Measurements from ENCODE around the gene MIX23. TPM values are rescaled to one million over a fixed set of nuclear protein-coding genes. Genes with fewer than 3 reads are reported as not detected.

MIX23 gene
- total RNA-seq, 2 experiments from 2014 or later = 154 to 168 TPM

DNA sequence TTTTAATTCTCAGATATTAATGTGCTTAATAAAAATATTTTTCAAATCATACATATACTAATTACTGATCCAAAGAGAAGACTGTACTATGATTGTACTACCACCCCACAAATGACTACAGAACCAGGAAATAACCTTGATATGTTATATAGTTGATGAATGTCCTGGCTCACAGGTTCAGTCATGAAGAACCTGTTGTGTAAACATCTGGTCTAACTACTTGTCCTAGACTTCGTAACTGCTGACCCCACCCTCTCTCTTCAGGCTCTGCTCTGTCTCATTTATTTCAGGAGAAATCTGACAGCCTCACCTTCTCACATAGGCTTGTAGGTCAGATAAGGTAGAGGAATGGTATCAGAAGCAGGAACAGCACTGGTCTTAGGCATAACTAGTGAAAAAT is 72.7 kb downstream of the MIX23 start:
- no peak overlapping the region for H3K27ac Mint-ChIP-seq
- peaks cover 6% of the 10 kb centered on the region for H3K4me1 Mint-ChIP-seq (ENCODE audit: low read depth)
- ATAC-seq (no peak), DNase-seq (no peak)
- peaks cover under 1% of the 10 kb centered on the region for H3K27me3 Mint-ChIP-seq
- POLR2A ChIA-PET = no interaction called here
- H3K4me3 Mint-ChIP-seq = no peak overlapping the region
- CTCF ChIA-PET = no interaction called here
- H3K9me3 Mint-ChIP-seq = no peaks in the 10 kb centered on the region
- TF ChIP-seq, protein P1, sequence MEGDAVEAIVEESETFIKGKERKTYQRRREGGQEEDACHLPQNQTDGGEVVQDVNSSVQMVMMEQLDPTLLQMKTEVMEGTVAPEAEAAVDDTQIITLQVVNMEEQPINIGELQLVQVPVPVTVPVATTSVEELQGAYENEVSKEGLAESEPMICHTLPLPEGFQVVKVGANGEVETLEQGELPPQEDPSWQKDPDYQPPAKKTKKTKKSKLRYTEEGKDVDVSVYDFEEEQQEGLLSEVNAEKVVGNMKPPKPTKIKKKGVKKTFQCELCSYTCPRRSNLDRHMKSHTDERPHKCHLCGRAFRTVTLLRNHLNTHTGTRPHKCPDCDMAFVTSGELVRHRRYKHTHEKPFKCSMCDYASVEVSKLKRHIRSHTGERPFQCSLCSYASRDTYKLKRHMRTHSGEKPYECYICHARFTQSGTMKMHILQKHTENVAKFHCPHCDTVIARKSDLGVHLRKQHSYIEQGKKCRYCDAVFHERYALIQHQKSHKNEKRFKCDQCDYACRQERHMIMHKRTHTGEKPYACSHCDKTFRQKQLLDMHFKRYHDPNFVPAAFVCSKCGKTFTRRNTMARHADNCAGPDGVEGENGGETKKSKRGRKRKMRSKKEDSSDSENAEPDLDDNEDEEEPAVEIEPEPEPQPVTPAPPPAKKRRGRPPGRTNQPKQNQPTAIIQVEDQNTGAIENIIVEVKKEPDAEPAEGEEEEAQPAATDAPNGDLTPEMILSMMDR (IDR thresholded peaks at IDR 0.05) = no peak
- H3K36me3 Mint-ChIP-seq (ENCODE audit: low read depth) = no peaks in the 10 kb centered on the region
- intact Hi-C loops (cut with micrococcal nuclease) = no loop called here

Other genes with a start within 250 kb of the MIX23 start
- gene CASR, start 199.6 kb downstream of the MIX23 start, total RNA-seq = not detected
- not detected for gene CSTA, start 58.0 kb downstream of the MIX23 start, total RNA-seq
- 100 to 1,000 TPM; 202 to 204 TPM for gene FAM162A, start 951 bp upstream of the MIX23 start, total RNA-seq
- 1 to 10 TPM; 3.2 to 3.4 TPM for gene WDR5B, start 32.8 kb upstream of the MIX23 start, total RNA-seq
- gene KPNA1, start 131.7 kb upstream of the MIX23 start, total RNA-seq = 10 to 100 TPM; 46.6 to 47.4 TPM
- gene PARP9, start 181.1 kb upstream of the MIX23 start, total RNA-seq = 10 to 100 TPM; 17.8 to 18.5 TPM
- gene DTX3L, start 181.1 kb upstream of the MIX23 start, total RNA-seq = 10 to 100 TPM; 22.1 to 25.9 TPM
- 10 to 100 TPM; 13.3 to 14.0 TPM for gene PARP15, start 194.4 kb upstream of the MIX23 start, total RNA-seq